ENCODE measurements around the gene NRG2.

The NRG2 gene

GRCh38 chr5:139808481-139809330 is 234.4 kb downstream of the NRG2 start:
- FAIRE-seq = no peak

GRCh38 chr5:139807647-139808030 is 235.5 kb downstream of the NRG2 start:
- FAIRE-seq = no peak

- no peak for FAIRE-seq
These were observed 236.1 kb downstream of the NRG2 start for GRCh38 chr5:139806726-139807646.

GRCh38 chr5:139806111-139806510 is 237.0 kb downstream of the NRG2 start:
- FAIRE-seq = no peak

- FAIRE-seq = no peak
These were observed 237.6 kb downstream of the NRG2 start for GRCh38 chr5:139805545-139805944.

- FAIRE-seq = no peak
These were observed 238.2 kb downstream of the NRG2 start for GRCh38 chr5:139804800-139805397.

GRCh38 chr5:139803978-139804377 is 239.1 kb downstream of the NRG2 start:
- no peak for FAIRE-seq

- no peak for FAIRE-seq
These were observed 243.7 kb downstream of the NRG2 start for GRCh38 chr5:139799359-139799758.

- FAIRE-seq = no peak
These were observed 244.2 kb downstream of the NRG2 start for GRCh38 chr5:139798883-139799282.

- FAIRE-seq = no peak
These were observed 245.1 kb downstream of the NRG2 start for GRCh38 chr5:139797856-139798510.

- FAIRE-seq = no peak
These were observed 245.8 kb downstream of the NRG2 start for GRCh38 chr5:139797335-139797734.
